ENCODE data around the gene OR52A1. TPM values are rescaled to one million over a fixed set of nuclear protein-coding genes. Genes with fewer than 3 reads are reported as not detected.
A peak's percentile ranks its signal among the peaks of the same experiment; 100 is the strongest.

The OR52A1 gene
- total RNA-seq, 1 experiment from 2014 or later: 3.7 TPM

DNA sequence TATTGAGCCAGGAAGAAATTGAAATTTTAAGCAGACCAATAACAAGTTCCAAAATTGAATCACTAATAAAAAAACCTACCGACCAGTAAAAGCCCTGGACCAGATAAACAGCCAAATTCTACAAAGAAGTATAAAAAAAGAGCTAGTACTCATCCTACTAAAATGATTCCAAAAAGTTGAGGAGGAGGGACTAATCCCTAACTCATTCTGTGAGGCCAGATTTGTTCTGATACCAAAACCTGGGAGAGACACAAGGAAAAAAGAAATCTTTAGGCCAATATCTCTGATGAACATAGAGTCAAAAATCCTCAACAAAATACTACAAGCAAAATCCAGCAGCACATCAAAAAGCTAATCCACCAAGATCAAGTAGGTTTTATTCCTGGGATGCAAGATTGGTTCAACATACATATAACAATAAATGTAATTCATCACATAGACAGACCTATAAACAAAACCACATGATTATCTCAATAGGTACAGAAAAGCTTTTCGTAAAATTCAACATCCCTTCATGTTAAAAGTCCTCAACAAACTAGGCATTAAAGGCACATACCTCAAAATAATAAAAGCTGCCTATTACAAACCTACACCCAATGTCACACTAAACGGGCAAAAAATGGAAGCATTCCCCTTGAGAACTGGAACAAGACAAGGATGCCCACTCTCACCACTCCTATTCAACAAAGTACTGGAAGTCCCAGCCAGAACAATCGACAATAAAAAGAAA is 29.5 kb downstream of the OR52A1 start (continued):
- no peak for TF ChIP-seq FOXJ3 (CRISPR knock-in tag; IDR thresholded peaks at IDR 0.05; ENCODE audit: borderline replicate concordance)

GRCh38 chr11:5123802-5124521 is 30.6 kb downstream of the OR52A1 start:
- POLR2A ChIA-PET: no interaction called here
- peak; percentile 83 for DNase-seq (ENCODE audit: low spot score)
- Mint-ChIP-seq H3K4me1 (peaks cover 12% of the 10 kb centered on the region), H3K27ac (no peak overlapping the region), H3K36me3 (peaks cover under 1% of the 10 kb centered on the region), H3K27me3 (ENCODE audit: low read depth) (no peaks in the 10 kb centered on the region), H3K4me3 (no peak overlapping the region), H3K9me3 (peaks cover 9% of the 10 kb centered on the region)
- TF ChIP-seq, protein P1, sequence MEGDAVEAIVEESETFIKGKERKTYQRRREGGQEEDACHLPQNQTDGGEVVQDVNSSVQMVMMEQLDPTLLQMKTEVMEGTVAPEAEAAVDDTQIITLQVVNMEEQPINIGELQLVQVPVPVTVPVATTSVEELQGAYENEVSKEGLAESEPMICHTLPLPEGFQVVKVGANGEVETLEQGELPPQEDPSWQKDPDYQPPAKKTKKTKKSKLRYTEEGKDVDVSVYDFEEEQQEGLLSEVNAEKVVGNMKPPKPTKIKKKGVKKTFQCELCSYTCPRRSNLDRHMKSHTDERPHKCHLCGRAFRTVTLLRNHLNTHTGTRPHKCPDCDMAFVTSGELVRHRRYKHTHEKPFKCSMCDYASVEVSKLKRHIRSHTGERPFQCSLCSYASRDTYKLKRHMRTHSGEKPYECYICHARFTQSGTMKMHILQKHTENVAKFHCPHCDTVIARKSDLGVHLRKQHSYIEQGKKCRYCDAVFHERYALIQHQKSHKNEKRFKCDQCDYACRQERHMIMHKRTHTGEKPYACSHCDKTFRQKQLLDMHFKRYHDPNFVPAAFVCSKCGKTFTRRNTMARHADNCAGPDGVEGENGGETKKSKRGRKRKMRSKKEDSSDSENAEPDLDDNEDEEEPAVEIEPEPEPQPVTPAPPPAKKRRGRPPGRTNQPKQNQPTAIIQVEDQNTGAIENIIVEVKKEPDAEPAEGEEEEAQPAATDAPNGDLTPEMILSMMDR (IDR thresholded peaks at IDR 0.05): peak; percentile 79
- no peak for TF ChIP-seq ZNF396 (CRISPR knock-in tag; IDR thresholded peaks at IDR 0.05; ENCODE audit: borderline replicate concordance)
- TF ChIP-seq ZNF232 (CRISPR knock-in tag; IDR thresholded peaks at IDR 0.05): no peak
- TF ChIP-seq GABPB1 (CRISPR knock-in tag; IDR thresholded peaks at IDR 0.05): no peak
- TF ChIP-seq JAZF1 (CRISPR knock-in tag; IDR thresholded peaks at IDR 0.05): no peak
- no peak for TF ChIP-seq SOX15 (CRISPR knock-in tag; IDR thresholded peaks at IDR 0.05)
- no peak for TF ChIP-seq OVOL2 (CRISPR knock-in tag; IDR thresholded peaks at IDR 0.05; ENCODE audit: borderline replicate concordance)
- CTCF ChIA-PET: interaction anchor here (0.6 to 1.5 kb wide), 2 partner anchors 112 to 256 kb away, joined by 3 read pairs; no protein-coding TSS in a partner anchor
- ATAC-seq: peak; percentile 99

GRCh38 chr11:5118893-5119292 is 35.7 kb downstream of the OR52A1 start:
- no peak for DNase-seq (ENCODE audit: low spot score)
- Mint-ChIP-seq H3K4me1 (no peaks in the 10 kb centered on the region), H3K9me3 (peaks cover 6% of the 10 kb centered on the region), H3K4me3 (no peak overlapping the region), H3K27ac (no peak overlapping the region), H3K36me3 (no peaks in the 10 kb centered on the region), H3K27me3 (ENCODE audit: low read depth) (no peaks in the 10 kb centered on the region)
- POLR2A ChIA-PET: no interaction called here
- CTCF ChIA-PET: no interaction called here
- no peak for ATAC-seq
- TF ChIP-seq NR1H2 (CRISPR knock-in tag; IDR thresholded peaks at IDR 0.05): no peak
- TF ChIP-seq NFE2L1 (CRISPR knock-in tag; IDR thresholded peaks at IDR 0.05): no peak
- TF ChIP-seq ATF1 (CRISPR knock-in tag; IDR thresholded peaks at IDR 0.05): no peak
- TF ChIP-seq ZNF138 (CRISPR knock-in tag; conservative IDR thresholded peaks at IDR 0.05): no peak
- TF ChIP-seq TCF7 (CRISPR knock-in tag; IDR thresholded peaks at IDR 0.05; ENCODE audit: low read depth): no peak
- TF ChIP-seq, protein P2, sequence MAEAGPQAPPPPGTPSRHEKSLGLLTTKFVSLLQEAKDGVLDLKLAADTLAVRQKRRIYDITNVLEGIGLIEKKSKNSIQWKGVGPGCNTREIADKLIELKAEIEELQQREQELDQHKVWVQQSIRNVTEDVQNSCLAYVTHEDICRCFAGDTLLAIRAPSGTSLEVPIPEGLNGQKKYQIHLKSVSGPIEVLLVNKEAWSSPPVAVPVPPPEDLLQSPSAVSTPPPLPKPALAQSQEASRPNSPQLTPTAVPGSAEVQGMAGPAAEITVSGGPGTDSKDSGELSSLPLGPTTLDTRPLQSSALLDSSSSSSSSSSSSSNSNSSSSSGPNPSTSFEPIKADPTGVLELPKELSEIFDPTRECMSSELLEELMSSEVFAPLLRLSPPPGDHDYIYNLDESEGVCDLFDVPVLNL (CRISPR knock-in tag; IDR thresholded peaks at IDR 0.05; ENCODE audit: borderline replicate concordance, low read depth): no peak
- TF ChIP-seq EMX1 (CRISPR knock-in tag; IDR thresholded peaks at IDR 0.05): no peak
- TF ChIP-seq ARID4B (CRISPR knock-in tag; IDR thresholded peaks at IDR 0.05; ENCODE audit: borderline replicate concordance): no peak
- TF ChIP-seq ZNF263 (CRISPR knock-in tag; IDR thresholded peaks at IDR 0.05; ENCODE audit: low read depth): no peak
- TF ChIP-seq NR2C2 (CRISPR knock-in tag; IDR thresholded peaks at IDR 0.05): no peak
- no peak for TF ChIP-seq ZNF317 (CRISPR knock-in tag; IDR thresholded peaks at IDR 0.05; ENCODE audit: borderline replicate concordance, low read depth)
- no peak for TF ChIP-seq SP1 (CRISPR knock-in tag; conservative IDR thresholded peaks at IDR 0.05)
- TF ChIP-seq USF2 (CRISPR knock-in tag; IDR thresholded peaks at IDR 0.05): no peak
- TF ChIP-seq, protein P1 (IDR thresholded peaks at IDR 0.05): no peak

Data from WTC11 (cell line).